ENCODE data around the gene TNS3.

DNA sequence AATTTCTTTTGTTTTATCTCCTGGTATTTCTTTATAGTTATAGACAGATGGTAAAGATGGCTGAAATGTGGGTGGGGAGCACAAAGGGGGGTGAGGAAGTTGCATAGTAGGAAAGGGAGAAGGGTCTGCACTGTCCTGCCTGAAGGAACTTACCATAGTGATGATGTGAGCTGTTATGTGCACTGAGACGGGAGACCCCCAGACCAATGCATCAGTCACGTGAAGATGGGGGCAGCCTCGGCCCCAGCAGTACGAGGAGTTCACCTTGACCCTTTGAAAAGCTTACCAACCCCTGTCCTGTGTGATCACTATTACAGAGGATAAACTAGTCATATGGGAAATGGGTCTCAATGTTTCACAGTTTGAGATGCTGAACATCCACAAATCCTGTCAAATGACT lies 316.3 kb downstream of the TNS3 start:
- TF ChIP-seq POLR2A (IDR thresholded peaks at IDR 0.05; ENCODE audit: low read length) (no peak), GATA1 (IDR thresholded peaks at IDR 0.05; ENCODE audit: low read depth, low read length) (no peak)
